Thoracic aorta (tissue), 2 donors: ENCODE measurements around the gene TRPM5. TPM values are rescaled to one million over a fixed set of nuclear protein-coding genes. Genes with fewer than 3 reads are reported as not detected.

Experiments
- ATAC-seq: fragments of 150-250 bp; one replicate; pipeline ENCODE4 v1.8.0; 2017; ENCODE audit warnings: low read depth; ENCODE audit not compliant: insufficient number of reproducible peaks, low FRiP score
- DNase-seq: peaks from one replicate; pipeline ENCODE4 v3.0.0-alpha.2; 2020; ENCODE audit warnings: low spot score
- H3K27ac ChIP-seq, 2 donors: fragments of 200-600 bp; sonication (generic); 1 replicate in 1 of 2; 2 replicates in 1 of 2; pipeline ENCODE4 v1.5.1; 2016; ENCODE audit warnings: mild to moderate bottlenecking in 2 of 2, moderate library complexity in 2 of 2
- H3K27me3 ChIP-seq: fragments of 200-600 bp; sonication (generic); replicated peaks from 2 replicates; pipeline ENCODE4 v1.6.0; 2016; ENCODE audit warnings: mild to moderate bottlenecking; ENCODE audit not compliant: insufficient read depth
- H3K36me3 ChIP-seq: fragments of 200-600 bp; sonication (generic); one replicate; pipeline ENCODE4 v1.5.1; 2016
- H3K4me1 ChIP-seq, 2 donors: fragments of 200-600 bp; sonication (generic); 1 replicate in 1 of 2; 2 replicates in 1 of 2; pipeline versions ENCODE4 v1.5.1 to v1.6.0; 2016; ENCODE audit warnings: low read depth in 2 of 2, mild to moderate bottlenecking in 1 of 2; ENCODE audit not compliant: control insufficient read depth in 1 of 2
- H3K4me3 ChIP-seq: fragments of 200-600 bp; sonication (generic); 2 replicates; pipeline ENCODE4 v1.5.1; 2016; ENCODE audit warnings: mild to moderate bottlenecking
- H3K9me3 ChIP-seq: fragments of 200-600 bp; sonication (generic); 2 replicates; pipeline ENCODE4 v1.5.1; 2016
- CTCF ChIP-seq: fragments of 200-600 bp; sonication (generic); IDR thresholded peaks from one replicate; pipeline ENCODE4 v1.5.1; 2019; ENCODE audit warnings: antibody characterized with exemption
- total RNA-seq, 2 donors: library from RNA; depleted of rRNA; stranded (reverse); fragments of >200 nt; gene quantifications; one replicate each; pipeline versions ENCODE4 v1.1.0 to v1.2.3, GENCODE V29; 2016

The TRPM5 gene
- total RNA-seq, 2 donors from 2014 or later: not detected

GRCh38 chr11:2409611-2410468, 34.5 kb downstream of the TRPM5 start:
- no peak for TF ChIP-seq CTCF
- Histone ChIP-seq H3K36me3 (no peaks in the 10 kb centered on the region), H3K4me3 (no peak overlapping the region), H3K9me3 (no peaks in the 10 kb centered on the region), H3K4me1 (no peaks in the 10 kb centered on the region), H3K27ac (no peak overlapping the region), H3K27me3 (no peaks in the 10 kb centered on the region)
- ATAC-seq (no peak), DNase-seq (no peak)

- no peak overlapping the region for H3K27ac ChIP-seq
- TF ChIP-seq CTCF: no peak
- no peak for DNase-seq
- no peaks in the 10 kb centered on the region for H3K4me1 ChIP-seq
- ATAC-seq: no peak
- H3K27me3 ChIP-seq: no peaks in the 10 kb centered on the region
- H3K9me3 ChIP-seq: no peaks in the 10 kb centered on the region
- H3K4me3 ChIP-seq: no peak overlapping the region
- H3K36me3 ChIP-seq: peaks cover 4% of the 10 kb centered on the region
Observed at GRCh38 chr11:2409126-2409525, 35.2 kb downstream of the TRPM5 start.

- no peaks in the 10 kb centered on the region for H3K9me3 ChIP-seq
- no peak overlapping the region for H3K27ac ChIP-seq
- no peak for TF ChIP-seq CTCF
- no peaks in the 10 kb centered on the region for H3K27me3 ChIP-seq
- peaks cover 7% of the 10 kb centered on the region for H3K36me3 ChIP-seq
- ATAC-seq: no peak
- no peak for DNase-seq
- H3K4me1 ChIP-seq: no peaks in the 10 kb centered on the region
- H3K4me3 ChIP-seq: no peak overlapping the region
Observed at GRCh38 chr11:2408671-2409070, 35.6 kb downstream of the TRPM5 start.

- no peak overlapping the region for H3K27ac ChIP-seq
- ATAC-seq (no peak), DNase-seq (no peak)
- H3K36me3 ChIP-seq: peaks cover 18% of the 10 kb centered on the region
- peaks cover under 1 to 7% of the 10 kb centered on the region in 2 donors for H3K4me1 ChIP-seq
- no peaks in the 10 kb centered on the region for H3K9me3 ChIP-seq
- no peaks in the 10 kb centered on the region for H3K27me3 ChIP-seq
- no peak overlapping the region for H3K4me3 ChIP-seq
- no peak for TF ChIP-seq CTCF
Observed at GRCh38 chr11:2406878-2407410, 37.4 kb downstream of the TRPM5 start.

- peaks cover 6 to 12% of the 10 kb centered on the region in 2 donors for H3K4me1 ChIP-seq
- peaks cover 18% of the 10 kb centered on the region for H3K36me3 ChIP-seq
- DNase-seq (no peak), ATAC-seq (no peak)
- no peaks in the 10 kb centered on the region for H3K27me3 ChIP-seq
- no peak overlapping the region for H3K27ac ChIP-seq
- no peaks in the 10 kb centered on the region for H3K9me3 ChIP-seq
- TF ChIP-seq CTCF: no peak
- no peak overlapping the region for H3K4me3 ChIP-seq
Observed at GRCh38 chr11:2406451-2406850, 37.9 kb downstream of the TRPM5 start.
